Skeletal muscle satellite cell (primary cell): ENCODE measurements around the gene PMM1.
"Not testable (repeated sequence)": the region's sequence is repeated elsewhere in the genome, so short reads cannot be mapped to it uniquely, and the experiment has no call there.

Source experiments
- H3K27me3 ChIP-seq: 2 replicates; pipeline ENCODE4 v1.7.0; 2013; ENCODE audit warnings: low read length; ENCODE audit not compliant: control insufficient read depth, insufficient read depth
- H3K36me3 ChIP-seq: 2 replicates; pipeline ENCODE4 v1.7.0; 2013; ENCODE audit warnings: mild to moderate bottlenecking, control low read depth, low read length; ENCODE audit not compliant: insufficient read depth
- H3K4me1 ChIP-seq: 2 replicates; pipeline ENCODE4 v1.7.0; 2013; ENCODE audit warnings: low read length; ENCODE audit not compliant: control insufficient read depth, insufficient read depth
- H3K4me2 ChIP-seq: 2 replicates; pipeline ENCODE4 v1.7.0; 2013; ENCODE audit warnings: mild to moderate bottlenecking, low read length
- H3K4me3 ChIP-seq: 2 replicates; pipeline ENCODE4 v1.7.0; 2013; ENCODE audit warnings: low read length
- H3K9ac ChIP-seq: 2 replicates; pipeline ENCODE4 v1.7.0; 2013; ENCODE audit warnings: mild to moderate bottlenecking, low read depth, low read length, moderate library complexity
- H3K9me3 ChIP-seq: replicated peaks from 2 replicates; pipeline ENCODE4 v1.7.0; 2013; ENCODE audit warnings: mild to moderate bottlenecking, control low read depth, low read length

Gene PMM1

GRCh38 chr22:41561335-41561734 is 28.3 kb downstream of the PMM1 start:
- Histone ChIP-seq H3K4me3 (peak overlapping the region; percentile 50), H3K4me1 (peaks cover 70% of the 10 kb centered on the region), H3K9ac (peak overlapping the region; percentile 20), H3K27me3 (no peaks in the 10 kb centered on the region), H3K36me3 (no peaks in the 10 kb centered on the region), H3K9me3 (no peaks in the 10 kb centered on the region), H3K4me2 (peak overlapping the region; percentile 60)

- H3K36me3 ChIP-seq, result no peaks in the 10 kb centered on the region
- peaks cover 65% of the 10 kb centered on the region for H3K4me1 ChIP-seq
- no peaks in the 10 kb centered on the region for H3K27me3 ChIP-seq
- H3K4me3 ChIP-seq, result no peak overlapping the region
- H3K4me2 ChIP-seq, result no peak overlapping the region
- no peak overlapping the region for H3K9ac ChIP-seq
- H3K9me3 ChIP-seq, result no peaks in the 10 kb centered on the region
Measured at GRCh38 chr22:41560095-41560471, 29.6 kb downstream of the PMM1 start.

- not testable (repeated sequence) for H3K4me3 ChIP-seq, H3K9me3 ChIP-seq, H3K4me2 ChIP-seq, H3K36me3 ChIP-seq, H3K9ac ChIP-seq, H3K27me3 ChIP-seq
- H3K4me1 ChIP-seq, result peaks cover 51% of the 10 kb centered on the region
Measured at GRCh38 chr22:41558241-41558630, 31.4 kb downstream of the PMM1 start.

GRCh38 chr22:41557401-41558240 is 32.0 kb downstream of the PMM1 start:
- no peaks in the 10 kb centered on the region for H3K36me3 ChIP-seq
- H3K9ac ChIP-seq, result peak overlapping the region; percentile 83
- H3K9me3 ChIP-seq, result no peaks in the 10 kb centered on the region
- H3K4me3 ChIP-seq, result peak overlapping the region; percentile 1
- H3K4me2 ChIP-seq, result peak overlapping the region; percentile 78
- no peaks in the 10 kb centered on the region for H3K27me3 ChIP-seq
- H3K4me1 ChIP-seq, result peaks cover 45% of the 10 kb centered on the region

GRCh38 chr22:41556561-41556960 is 33.1 kb downstream of the PMM1 start:
- Histone ChIP-seq H3K27me3 (no peaks in the 10 kb centered on the region), H3K4me1 (peaks cover 35% of the 10 kb centered on the region), H3K36me3 (no peaks in the 10 kb centered on the region), H3K4me3 (no peak overlapping the region), H3K4me2 (no peak overlapping the region), H3K9ac (peak overlapping the region; percentile 83), H3K9me3 (no peaks in the 10 kb centered on the region)

GRCh38 chr22:41555325-41555982 is 34.2 kb downstream of the PMM1 start:
- H3K4me3 ChIP-seq, result no peak overlapping the region
- no peaks in the 10 kb centered on the region for H3K9me3 ChIP-seq
- no peaks in the 10 kb centered on the region for H3K27me3 ChIP-seq
- no peak overlapping the region for H3K4me2 ChIP-seq
- H3K9ac ChIP-seq, result no peak overlapping the region
- H3K36me3 ChIP-seq, result no peaks in the 10 kb centered on the region
- H3K4me1 ChIP-seq, result peaks cover 28% of the 10 kb centered on the region

GRCh38 chr22:41551877-41552582 is 37.6 kb downstream of the PMM1 start:
- H3K4me1 ChIP-seq, result peaks cover 13% of the 10 kb centered on the region
- H3K9me3 ChIP-seq, result no peaks in the 10 kb centered on the region

GRCh38 chr22:41550952-41551491 is 38.6 kb downstream of the PMM1 start:
- H3K9me3 ChIP-seq, result no peaks in the 10 kb centered on the region
- no peaks in the 10 kb centered on the region for H3K27me3 ChIP-seq
- peaks cover 4% of the 10 kb centered on the region for H3K4me1 ChIP-seq
- no peak overlapping the region for H3K9ac ChIP-seq
- no peak overlapping the region for H3K4me2 ChIP-seq
- no peak overlapping the region for H3K4me3 ChIP-seq
- H3K36me3 ChIP-seq, result no peaks in the 10 kb centered on the region

More at GRCh38 chr22:41551877-41552582, 37.6 kb downstream of the PMM1 start:
- Histone ChIP-seq H3K27me3 (no peaks in the 10 kb centered on the region), H3K4me2 (no peak overlapping the region), H3K36me3 (no peaks in the 10 kb centered on the region), H3K9ac (no peak overlapping the region), H3K4me3 (no peak overlapping the region)

GRCh38 chr22:41548830-41549211 is 40.8 kb downstream of the PMM1 start:
- no peaks in the 10 kb centered on the region for H3K9me3 ChIP-seq
- no peaks in the 10 kb centered on the region for H3K36me3 ChIP-seq
- H3K4me2 ChIP-seq, result no peak overlapping the region
- H3K4me1 ChIP-seq, result peaks cover 9% of the 10 kb centered on the region
- no peaks in the 10 kb centered on the region for H3K27me3 ChIP-seq
- no peak overlapping the region for H3K4me3 ChIP-seq
- no peak overlapping the region for H3K9ac ChIP-seq

- H3K4me2 ChIP-seq, result peak overlapping the region; percentile 99
- peak overlapping the region; percentile 33 for H3K9ac ChIP-seq
- no peaks in the 10 kb centered on the region for H3K27me3 ChIP-seq
- no peaks in the 10 kb centered on the region for H3K36me3 ChIP-seq
- H3K4me3 ChIP-seq, result peak overlapping the region; percentile 94
- no peaks in the 10 kb centered on the region for H3K9me3 ChIP-seq
- peaks cover 27% of the 10 kb centered on the region for H3K4me1 ChIP-seq
Measured at GRCh38 chr22:41544671-41545476, 44.8 kb downstream of the PMM1 start.
